Sigmoid colon (tissue), 4 donors: ENCODE results near the gene CENPW.

Source experiments
- EP300 ChIP-seq, 4 donors: sonication (generic); formaldehyde crosslinking; IDR thresholded peaks; one replicate each; pipeline ENCODE4 v1.6.1; 2017; ENCODE audit warnings: antibody characterized with exemption in 4 of 4
- POLR2A ChIP-seq, 2 donors: fragments of 450-650 bp; IDR thresholded peaks; one replicate each; pipeline ENCODE4 v1.6.1; 2016; ENCODE audit warnings: antibody characterized with exemption in 2 of 2, mild to moderate bottlenecking in 2 of 2, moderate library complexity in 2 of 2
- POLR2AphosphoS5 ChIP-seq, 4 donors: sonication (generic); formaldehyde crosslinking; IDR thresholded peaks; one replicate each; pipeline ENCODE4 v1.6.1; 2017; ENCODE audit warnings: antibody characterized with exemption in 4 of 4
- TF ChIP-seq, protein P1 (sequence below), 4 experiments: fragments of 450-650 bp in 3 of 4; fragments of 200-600 bp in 1 of 4; IDR thresholded peaks; one replicate each; pipeline ENCODE4 v1.5.1; 2016 to 2019; ENCODE audit warnings: antibody characterized with exemption in 4 of 4, mild to moderate bottlenecking in 3 of 4, moderate library complexity in 2 of 4

- TF ChIP-seq, protein P1, sequence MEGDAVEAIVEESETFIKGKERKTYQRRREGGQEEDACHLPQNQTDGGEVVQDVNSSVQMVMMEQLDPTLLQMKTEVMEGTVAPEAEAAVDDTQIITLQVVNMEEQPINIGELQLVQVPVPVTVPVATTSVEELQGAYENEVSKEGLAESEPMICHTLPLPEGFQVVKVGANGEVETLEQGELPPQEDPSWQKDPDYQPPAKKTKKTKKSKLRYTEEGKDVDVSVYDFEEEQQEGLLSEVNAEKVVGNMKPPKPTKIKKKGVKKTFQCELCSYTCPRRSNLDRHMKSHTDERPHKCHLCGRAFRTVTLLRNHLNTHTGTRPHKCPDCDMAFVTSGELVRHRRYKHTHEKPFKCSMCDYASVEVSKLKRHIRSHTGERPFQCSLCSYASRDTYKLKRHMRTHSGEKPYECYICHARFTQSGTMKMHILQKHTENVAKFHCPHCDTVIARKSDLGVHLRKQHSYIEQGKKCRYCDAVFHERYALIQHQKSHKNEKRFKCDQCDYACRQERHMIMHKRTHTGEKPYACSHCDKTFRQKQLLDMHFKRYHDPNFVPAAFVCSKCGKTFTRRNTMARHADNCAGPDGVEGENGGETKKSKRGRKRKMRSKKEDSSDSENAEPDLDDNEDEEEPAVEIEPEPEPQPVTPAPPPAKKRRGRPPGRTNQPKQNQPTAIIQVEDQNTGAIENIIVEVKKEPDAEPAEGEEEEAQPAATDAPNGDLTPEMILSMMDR (IDR thresholded peaks at IDR 0.05) = no peak
- no peak for TF ChIP-seq POLR2AphosphoS5 (IDR thresholded peaks at IDR 0.05)
- TF ChIP-seq POLR2A (IDR thresholded peaks at IDR 0.05) = no peak
- TF ChIP-seq EP300 (IDR thresholded peaks at IDR 0.05) = no peak
These were observed 27.9 kb downstream of the CENPW start for GRCh38 chr6:126367849-126368248.
